HCT116 (cell line): Measurements from ENCODE around the gene CHMP1B. TPM values are rescaled to one million over a fixed set of nuclear protein-coding genes. Genes with fewer than 3 reads are reported as not detected.

ENCODE experiments used
- ATAC-seq: fragments of 200-7000 bp; cut with Tn5 transposase; 2 replicates; pipeline ENCODE4 v1.9.1; 2020; ENCODE audit warnings: mild to moderate bottlenecking, moderate library complexity
- BruUV-seq: library from RNA; stranded (reverse); fragments of 400-500 nt; replicated peaks from 2 replicates; lab custom pipeline; 2021; lab: Mats Ljungman, UMichigan
- CTCF ChIA-PET: fragments of 300-600 bp; sonication (Branson Sonifier 250); formaldehyde crosslinking; loops from one replicate; lab custom pipeline; 2021; ENCODE audit warnings: antibody characterized with exemption; lab: Charles Lee
- POLR2A ChIA-PET: fragments of 300-600, 350-600 bp; sonication (Branson Sonifier 250); formaldehyde crosslinking; loops from one replicate; lab custom pipeline; 2021; ENCODE audit warnings: antibody characterized with exemption; lab: Charles Lee
- RAD21 ChIA-PET, 2 experiments: fragments of 300-600 bp; sonication (Branson Sonifier 250); formaldehyde crosslinking; loops; one replicate each; lab custom pipeline; 2023; ENCODE audit warnings: low total read pairs in 2 of 2; ENCODE audit not compliant: uncharacterized antibody in 2 of 2, unreplicated experiment in 2 of 2, low non-redundant PET in 1 of 2; lab: Charles Lee
- DNase-seq: peaks from one replicate; pipeline ENCODE4 v3.0.0-alpha.2; 2010; ENCODE audit warnings: low read depth, low spot score
- H2AFZ ChIP-seq: fragments of 200-600 bp; shearing (Covaris generic), sonication (generic); 2 replicates; pipeline ENCODE4 v1.6.1; 2017; ENCODE audit warnings: low read depth, mixed run types, mixed read lengths, antibody characterized with exemption, low read length; ENCODE audit not compliant: poor library complexity, severe bottlenecking
- H3K27ac ChIP-seq: 2 replicates; pipeline ENCODE4 v1.5.1; 2012; ENCODE audit warnings: low read depth, low read length
- H3K27me3 ChIP-seq: fragments of 200-600 bp; sonication (generic); 2 replicates; pipeline ENCODE4 v1.6.1; 2016; ENCODE audit warnings: mixed run types, low read length, mixed read lengths; ENCODE audit not compliant: insufficient read depth
- H3K36me3 ChIP-seq, 2 experiments: fragments of 200-500 bp in 1 of 2; fragments of 200-600 bp in 1 of 2; sonication (Bioruptor generic) in 1 of 2; sonication (generic) in 1 of 2; 2 replicates each; pipeline versions ENCODE4 v1.5.1 to v1.6.1; 2014 to 2016; ENCODE audit warnings: low read length in 2 of 2, inconsistent platforms in 1 of 2, mixed read lengths in 1 of 2, mixed run types in 1 of 2; ENCODE audit not compliant: insufficient read depth in 2 of 2, control insufficient read depth in 1 of 2
- H3K4me1 ChIP-seq, 2 experiments: fragments of 200-600 bp in 1 of 2; sonication (generic) in 1 of 2; 2 replicates each; pipeline versions ENCODE4 v1.5.1 to v1.6.1; 2012 to 2017; ENCODE audit warnings: low read length in 2 of 2, inconsistent platforms in 1 of 2, mild to moderate bottlenecking in 1 of 2, mixed read lengths in 1 of 2, mixed run types in 1 of 2, moderate library complexity in 1 of 2; ENCODE audit not compliant: insufficient read depth in 2 of 2, control insufficient read depth in 1 of 2
- H3K4me2 ChIP-seq: fragments of 200-600 bp; sonication (generic); 2 replicates; pipeline ENCODE4 v1.6.1; 2017; ENCODE audit warnings: mixed run types, low read length, mixed read lengths
- H3K4me3 ChIP-seq, 2 experiments: fragments of 200-600 bp in 1 of 2; sonication (generic) in 1 of 2; replicated peaks in 1 of 2; 2 replicates each; pipeline ENCODE4 v1.5.1; 2011 to 2016; ENCODE audit warnings: low read length in 2 of 2, control low read depth in 1 of 2, low read depth in 1 of 2, mild to moderate bottlenecking in 1 of 2, mixed read lengths in 1 of 2, mixed run types in 1 of 2
- H3K79me2 ChIP-seq: fragments of 200-600 bp; sonication (generic); 2 replicates; pipeline ENCODE4 v1.6.1; 2017; ENCODE audit warnings: mild to moderate bottlenecking, mixed run types, low read length, moderate library complexity, mixed read lengths; ENCODE audit not compliant: insufficient read depth
- H3K9ac ChIP-seq: fragments of 200-600 bp; sonication (generic); 2 replicates; pipeline ENCODE4 v1.6.1; 2016; ENCODE audit warnings: low read length, mixed read lengths
- H3K9me2 ChIP-seq: fragments of 200-600 bp; sonication (generic), shearing (Covaris generic); 2 replicates; pipeline ENCODE4 v1.6.1; 2017; ENCODE audit warnings: mixed run types, mild to moderate bottlenecking, moderate library complexity; ENCODE audit not compliant: insufficient read depth
- H3K9me3 ChIP-seq, 2 experiments: fragments of 200-500 bp in 1 of 2; fragments of 200-600 bp in 1 of 2; sonication (Bioruptor generic) in 1 of 2; sonication (generic) in 1 of 2; 2 replicates each; pipeline ENCODE4 v1.6.1; 2014 to 2017; ENCODE audit warnings: low read length in 2 of 2, mixed read lengths in 2 of 2, inconsistent platforms in 1 of 2, low read depth in 1 of 2, mild to moderate bottlenecking in 1 of 2, mixed run types in 1 of 2, moderate library complexity in 1 of 2; ENCODE audit not compliant: control insufficient read depth in 1 of 2, insufficient read depth in 1 of 2
- H4K20me1 ChIP-seq: fragments of 200-600 bp; sonication (generic), shearing (Covaris generic); 2 replicates; pipeline ENCODE4 v1.6.1; 2017; ENCODE audit warnings: mixed run types, mild to moderate bottlenecking, moderate library complexity; ENCODE audit not compliant: insufficient read depth
- ATF3 ChIP-seq: IDR thresholded peaks from 2 replicates; pipeline ENCODE4 v1.6.1; 2012
- CBX3 ChIP-seq: IDR thresholded peaks from 2 replicates; pipeline ENCODE4 v1.6.1; 2012; ENCODE audit warnings: low read depth
- CEBPB ChIP-seq: IDR thresholded peaks from 2 replicates; pipeline ENCODE4 v1.6.1; 2012; ENCODE audit warnings: low read depth
- EGR1 ChIP-seq: IDR thresholded peaks from 2 replicates; pipeline ENCODE4 v1.6.1; 2012; ENCODE audit warnings: low read depth
- ELF1 ChIP-seq: IDR thresholded peaks from 2 replicates; pipeline ENCODE4 v1.6.1; 2012; ENCODE audit warnings: low read depth, borderline replicate concordance
- EZH2 ChIP-seq: fragments of 200-600 bp; sonication (generic); IDR thresholded peaks from 2 replicates; pipeline ENCODE4 v1.6.1; 2017; ENCODE audit warnings: antibody characterized with exemption, mixed run types
- EZH2phosphoT487 ChIP-seq: fragments of 200-600 bp; IDR thresholded peaks from 2 replicates; pipeline ENCODE4 v1.6.1; 2018; ENCODE audit warnings: antibody characterized with exemption, borderline replicate concordance
- FOSL1 ChIP-seq: IDR thresholded peaks from 2 replicates; pipeline ENCODE4 v1.6.1; 2012; ENCODE audit warnings: low read depth
- JUND ChIP-seq: IDR thresholded peaks from 2 replicates; pipeline ENCODE4 v1.6.1; 2012
- MAX ChIP-seq: IDR thresholded peaks from 2 replicates; pipeline ENCODE4 v1.6.1; 2012
- POLR2A ChIP-seq: IDR thresholded peaks from 2 replicates; pipeline ENCODE4 v1.7.0; 2011; ENCODE audit warnings: borderline replicate concordance; ENCODE audit not compliant: insufficient read depth, insufficient read length; ENCODE audit errors: extremely low read depth
- RAD21 ChIP-seq: IDR thresholded peaks from 2 replicates; pipeline ENCODE4 v1.6.1; 2012; ENCODE audit warnings: low read depth, mild to moderate bottlenecking
- SIN3A ChIP-seq: IDR thresholded peaks from 2 replicates; pipeline ENCODE4 v1.6.1; 2012; ENCODE audit warnings: low read depth
- SRF ChIP-seq: IDR thresholded peaks from 2 replicates; pipeline ENCODE4 v1.6.1; 2012; ENCODE audit warnings: low read depth
- YY1 ChIP-seq: IDR thresholded peaks from 2 replicates; pipeline ENCODE4 v1.6.1; 2011; ENCODE audit warnings: low read length, low read depth, moderate library complexity, mild to moderate bottlenecking; ENCODE audit not compliant: insufficient replicate concordance; ENCODE audit errors: extremely low read depth
- ZFX ChIP-seq: fragments of 450-650 bp; IDR thresholded peaks from 2 replicates; pipeline ENCODE4 v1.6.1; 2017
- ZNF274 ChIP-seq: fragments of 200-500 bp; sonication (Bioruptor generic); IDR thresholded peaks from 2 replicates; pipeline ENCODE4 v1.6.1; 2014; ENCODE audit warnings: mild to moderate bottlenecking, low read depth, low read length, inconsistent platforms
- intact Hi-C: fragments of 100-400 bp; cut with micrococcal nuclease; formaldehyde crosslinking; loops from 2 replicates; pipeline ENCODE4 v1.10.0; 2022
- total RNA-seq: library from RNA; stranded (reverse); gene quantifications from one replicate; pipeline ENCODE4 v1.2.1, GENCODE V29; 2021; ENCODE audit not compliant: unreplicated experiment

CHMP1B gene
- total RNA-seq, 1 experiment from 2014 or later = 30.3 TPM

GRCh38 chr18:11840493-11840892 is 10.7 kb upstream of the CHMP1B start:
- ChIA-PET POLR2A (interaction anchor here (1.8 kb wide), 1 partner anchor 11 kb away, joined by 6 read pairs; no protein-coding TSS in a partner anchor), RAD21 (no interaction called here), CTCF (no interaction called here)
- ATAC-seq (no peak; the same call in 1 of the 2 replicates), DNase-seq (no peak)
- no peaks in the 10 kb centered on the region for H3K9me3 ChIP-seq
- no peaks in the 10 kb centered on the region for H3K27me3 ChIP-seq
- no peak overlapping the region for H3K27ac ChIP-seq
- peaks cover 0 to 9% of the 10 kb centered on the region in 2 experiments; a peak in 1 of 4 replicates for H3K4me1 ChIP-seq
- TF ChIP-seq RAD21 (no peak), SIN3A (no peak), ZFX (no peak), MAX (no peak), CEBPB (no peak), JUND (no peak), SRF (no peak), EGR1 (no peak), EZH2 (no peak), ZNF274 (no peak), CBX3 (no peak), ELF1 (no peak), EZH2phosphoT487 (no peak), FOSL1 (no peak), YY1 (no peak), ATF3 (no peak), POLR2A (no peak)
- no peaks in the 10 kb centered on the region for H4K20me1 ChIP-seq
- H2AFZ ChIP-seq = no peak overlapping the region
- no peak overlapping the region for H3K9ac ChIP-seq
- H3K9me2 ChIP-seq = no peaks in the 10 kb centered on the region
- no peak overlapping the region for H3K4me3 ChIP-seq
- no peaks in the 10 kb centered on the region for H3K36me3 ChIP-seq
- intact Hi-C loops = no loop called here
- no peaks in the 10 kb centered on the region for H3K79me2 ChIP-seq
- no TSS peak for BruUV-seq
- H3K4me2 ChIP-seq = no peak overlapping the region
